ENCODE measurements around the gene NDFIP1. TPM values are rescaled to one million over a fixed set of nuclear protein-coding genes. Genes with fewer than 3 reads are reported as not detected.
A peak's percentile ranks its signal among the peaks of the same experiment; 100 is the strongest.
"Not testable (repeated sequence)": the region's sequence is repeated elsewhere in the genome, so short reads cannot be mapped to it uniquely, and the experiment has no call there.

The NDFIP1 gene
- 48.6 TPM for polyA plus RNA-seq (2013, experiment 1 of 2; ENCODE audit: insufficient read length)
- 50.1 TPM for polyA plus RNA-seq (2013, experiment 2 of 2; ENCODE audit: insufficient read length)

DNA sequence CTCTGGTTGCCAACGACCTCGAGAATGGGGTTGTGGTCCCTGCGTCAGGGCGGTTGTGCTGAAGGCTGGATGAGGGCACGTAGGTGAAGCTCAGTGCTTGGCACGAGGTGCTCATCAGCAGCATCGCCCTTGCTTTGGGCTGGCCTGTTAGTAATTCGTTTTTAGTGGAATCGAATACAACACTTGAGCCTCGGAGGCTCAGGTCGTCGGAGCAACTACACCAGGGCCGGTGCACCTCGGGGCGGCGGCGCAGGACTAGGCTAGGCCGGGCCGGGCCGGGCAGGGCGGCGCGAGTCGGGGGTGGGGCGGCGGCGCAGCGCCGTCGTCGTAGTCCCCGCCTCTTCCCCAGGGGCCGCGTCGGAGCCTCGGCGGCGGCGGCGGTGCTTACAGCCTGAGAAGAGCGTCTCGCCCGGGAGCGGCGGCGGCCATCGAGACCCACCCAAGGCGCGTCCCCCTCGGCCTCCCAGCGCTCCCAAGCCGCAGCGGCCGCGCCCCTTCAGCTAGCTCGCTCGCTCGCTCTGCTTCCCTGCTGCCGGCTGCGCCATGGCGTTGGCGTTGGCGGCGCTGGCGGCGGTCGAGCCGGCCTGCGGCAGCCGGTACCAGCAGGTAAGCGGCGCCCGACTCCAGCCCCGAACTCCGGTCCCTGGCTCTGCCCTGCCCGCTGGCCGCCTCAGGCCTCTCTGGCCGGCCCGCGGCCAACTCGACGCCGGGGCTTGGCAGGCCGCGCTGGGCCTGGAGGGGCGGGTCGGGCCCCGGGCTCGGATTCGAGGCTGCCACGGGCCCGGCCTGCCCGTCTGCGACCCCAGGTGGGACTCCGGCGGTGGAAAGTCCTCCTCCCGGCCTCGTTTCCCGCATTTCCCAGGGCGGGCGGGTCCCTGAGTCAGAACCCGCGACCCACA, at the start of gene NDFIP1:
Gene NDFIP1, plus strand, starts transcription at position 348 of the 899 bp plus-strand sequence. Its CDS starts 196 bp downstream, at position 544.
- peak; percentile 82 for DNase-seq

DNA sequence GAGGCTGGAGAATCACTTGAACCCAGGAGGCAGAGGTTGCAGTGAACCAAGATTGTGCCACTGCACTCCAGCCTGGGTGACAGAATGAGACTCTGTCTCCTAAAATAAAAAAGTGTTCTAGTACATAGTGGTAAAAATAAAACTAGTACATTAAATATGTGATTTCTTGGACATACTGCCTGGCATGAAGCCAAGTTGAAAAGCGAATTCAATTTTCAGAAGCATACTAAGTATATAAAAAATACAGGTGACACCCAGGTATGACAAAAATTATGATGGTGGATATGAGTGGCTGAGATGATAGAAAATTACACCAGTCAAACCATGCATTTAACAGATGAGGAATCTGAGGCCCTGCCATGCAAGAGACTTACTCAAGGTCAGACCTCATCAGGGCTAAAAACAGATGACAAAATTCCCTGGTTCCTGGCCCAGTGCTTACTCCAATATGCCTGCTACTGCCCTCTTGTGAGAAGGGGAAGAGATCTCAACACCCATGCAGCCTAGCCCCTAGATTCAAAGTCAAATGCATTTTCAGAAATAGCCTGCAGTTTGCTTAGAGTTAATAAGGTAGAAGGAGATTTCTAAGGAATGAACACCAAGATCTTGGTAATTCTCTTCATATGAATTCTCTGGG, 49.2 kb upstream of the NDFIP1 start:
- peak; percentile 12 for DNase-seq

GRCh38 chr5:142063376-142063775, 45.2 kb upstream of the NDFIP1 start:
- DNase-seq = no peak

DNA sequence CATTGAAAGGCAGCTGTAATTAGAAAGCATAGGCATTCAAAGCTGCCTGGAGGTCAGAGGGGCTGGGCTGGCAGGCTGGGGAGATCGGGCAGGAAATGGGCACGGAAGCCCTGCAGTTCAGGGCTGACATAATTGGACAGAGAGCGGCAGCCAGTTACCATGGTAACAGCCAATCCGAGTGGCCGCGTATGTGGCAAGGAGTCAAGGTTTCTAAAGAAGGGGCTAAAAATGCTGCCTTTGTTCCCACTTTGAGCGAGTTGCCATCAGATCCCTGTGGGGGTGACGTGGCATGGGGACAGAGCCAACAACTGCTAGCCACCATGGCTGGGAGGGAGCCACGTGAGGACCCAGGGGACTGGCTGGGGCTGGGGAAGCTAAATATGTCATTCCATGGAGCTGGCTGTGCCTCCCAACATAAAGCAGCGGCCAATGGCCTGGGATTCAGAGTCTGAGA, 44.7 kb upstream of the NDFIP1 start:
- DNase-seq = peak; percentile 95

DNA sequence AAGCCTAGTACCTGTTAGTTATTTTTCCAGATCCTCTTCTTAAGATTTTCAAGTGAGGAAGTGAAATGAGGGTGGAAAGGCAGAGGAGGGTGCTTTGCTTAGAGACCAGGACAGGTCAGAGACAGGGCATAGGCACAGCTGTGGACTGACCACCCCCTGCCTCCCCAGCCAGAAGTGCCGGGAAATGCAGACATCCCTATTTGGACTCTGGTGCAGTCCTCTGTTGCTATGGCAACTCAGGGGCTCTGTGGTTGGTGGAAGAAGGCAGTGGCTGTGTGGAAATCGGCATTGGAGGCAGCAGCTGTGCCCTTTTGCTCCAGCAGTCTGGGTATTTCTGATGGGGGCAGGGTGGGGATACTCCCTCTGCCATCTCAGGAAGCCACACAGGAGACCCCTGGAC, 43.3 kb upstream of the NDFIP1 start:
- DNase-seq = peak; percentile 47

DNA sequence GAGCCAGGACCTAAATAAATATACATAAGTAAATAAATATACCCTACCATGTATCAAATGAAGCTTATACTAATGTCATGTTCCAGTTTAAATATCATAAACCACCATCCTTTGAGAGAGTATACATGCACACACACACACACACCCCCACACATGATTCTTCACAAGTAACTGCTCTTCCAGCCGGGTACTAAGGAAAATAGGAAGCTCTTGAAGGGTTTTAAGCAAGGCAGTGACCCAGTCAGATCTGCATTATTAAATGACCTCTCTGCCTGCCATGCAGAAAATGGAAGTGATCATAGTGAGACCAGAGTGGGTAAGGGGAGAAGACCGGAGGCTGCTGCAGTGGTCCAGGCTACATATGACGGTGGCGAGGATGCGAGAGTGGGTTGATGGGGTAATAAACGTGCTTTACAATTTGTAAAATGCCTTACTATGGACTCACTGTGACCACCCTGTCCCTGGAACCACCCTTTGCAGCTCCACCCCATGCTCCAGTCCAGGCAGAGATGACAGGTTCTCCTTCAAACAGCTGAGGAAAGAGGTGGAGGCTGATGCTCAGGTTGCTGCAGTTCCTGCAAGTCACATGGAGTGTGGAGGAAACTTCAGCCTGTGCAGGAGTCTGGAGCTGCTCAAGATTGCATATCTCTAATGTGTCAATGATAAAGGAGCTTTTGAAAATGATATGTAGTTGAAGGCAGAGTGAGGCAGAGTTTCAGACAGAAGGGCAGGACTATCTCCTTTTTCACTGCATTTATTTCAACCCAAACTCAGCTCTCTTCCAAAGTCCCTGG, 38.8 kb upstream of the NDFIP1 start:
- no peak for DNase-seq

DNA sequence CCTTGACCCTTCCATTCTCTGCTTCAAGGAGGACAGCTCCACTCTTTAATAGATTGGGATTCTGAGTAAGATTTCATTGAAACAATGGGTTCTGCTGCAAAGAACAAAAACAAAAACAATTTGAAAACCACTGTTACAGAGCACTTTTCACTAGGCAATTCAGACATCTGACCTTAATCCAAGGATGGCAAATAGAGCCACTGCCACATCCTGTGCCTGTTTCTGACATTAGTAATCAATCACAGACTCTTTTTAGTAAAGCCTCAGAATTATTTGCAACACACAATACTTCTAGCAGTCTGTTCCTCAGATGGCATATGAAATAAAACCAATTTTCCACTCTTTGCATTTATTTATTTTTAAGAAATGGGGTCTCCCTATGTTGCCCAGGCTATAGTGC, 37.8 kb upstream of the NDFIP1 start:
- DNase-seq = no peak

DNA sequence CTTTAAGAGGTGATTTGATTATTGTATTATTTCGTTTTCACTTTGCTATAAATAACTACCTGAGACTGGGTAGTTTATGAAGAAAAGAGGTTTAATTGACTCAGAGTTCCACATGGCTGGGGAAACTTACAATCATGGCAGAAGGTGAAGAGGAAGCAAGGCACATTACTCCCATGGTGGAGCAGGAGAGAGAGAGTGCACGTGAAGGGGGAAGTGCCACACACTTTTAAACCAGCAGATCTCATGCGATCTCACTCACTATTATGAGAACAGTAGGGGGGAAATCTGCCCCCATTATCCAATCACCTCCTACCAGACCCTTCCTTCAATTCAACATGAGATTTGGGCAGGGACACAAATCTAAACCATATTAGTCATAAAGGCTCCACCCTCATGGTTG, 36.1 kb upstream of the NDFIP1 start:
- no peak for DNase-seq

- DNase-seq = no peak
These were observed 35.1 kb upstream of the NDFIP1 start for GRCh38 chr5:142073362-142073988.

DNA sequence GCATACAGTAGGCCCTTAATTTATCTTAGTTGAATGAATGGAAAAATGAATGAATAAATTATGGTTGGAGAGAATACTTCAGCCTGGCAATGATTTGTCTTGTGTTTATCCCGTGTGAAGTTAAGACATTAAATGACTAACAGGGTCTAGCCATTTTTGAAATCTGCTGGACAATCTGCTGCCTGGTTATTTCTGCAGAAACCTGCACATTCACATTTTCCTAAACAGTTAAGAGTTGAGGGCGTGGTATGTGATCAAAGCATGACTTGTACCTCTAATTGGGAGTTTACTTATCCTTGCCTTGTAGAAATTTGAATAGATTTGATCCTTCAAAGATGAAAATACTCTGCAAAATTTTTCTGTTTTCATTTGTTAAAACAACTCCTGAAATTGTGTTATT, 34.6 kb upstream of the NDFIP1 start:
- no peak for DNase-seq

DNA sequence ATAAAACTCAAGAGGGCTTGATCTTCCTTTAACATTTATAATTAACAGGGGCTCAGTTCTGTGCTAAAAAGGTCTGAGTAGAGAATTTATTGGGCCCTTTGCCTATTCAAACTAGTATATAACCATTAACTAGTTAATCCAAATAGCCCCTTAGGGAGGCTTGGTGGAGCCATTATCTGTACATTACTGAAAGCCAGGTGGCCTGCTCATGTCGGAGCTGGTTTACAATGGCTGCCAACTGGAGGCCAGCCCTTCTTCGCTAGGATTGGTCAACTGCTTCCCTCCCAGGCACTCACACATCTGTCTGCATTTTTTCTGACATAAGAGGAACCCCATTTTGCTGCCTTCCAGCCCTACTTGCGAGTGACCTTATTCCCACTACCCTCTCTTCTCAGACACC, 30.4 kb upstream of the NDFIP1 start:
- no peak for DNase-seq

GRCh38 chr5:142078706-142079105, 29.9 kb upstream of the NDFIP1 start:
- no peak for DNase-seq

GRCh38 chr5:142079306-142079721, 29.3 kb upstream of the NDFIP1 start:
- no peak for DNase-seq

- DNase-seq = no peak
These were observed 28.3 kb upstream of the NDFIP1 start for GRCh38 chr5:142080248-142080647.

DNA sequence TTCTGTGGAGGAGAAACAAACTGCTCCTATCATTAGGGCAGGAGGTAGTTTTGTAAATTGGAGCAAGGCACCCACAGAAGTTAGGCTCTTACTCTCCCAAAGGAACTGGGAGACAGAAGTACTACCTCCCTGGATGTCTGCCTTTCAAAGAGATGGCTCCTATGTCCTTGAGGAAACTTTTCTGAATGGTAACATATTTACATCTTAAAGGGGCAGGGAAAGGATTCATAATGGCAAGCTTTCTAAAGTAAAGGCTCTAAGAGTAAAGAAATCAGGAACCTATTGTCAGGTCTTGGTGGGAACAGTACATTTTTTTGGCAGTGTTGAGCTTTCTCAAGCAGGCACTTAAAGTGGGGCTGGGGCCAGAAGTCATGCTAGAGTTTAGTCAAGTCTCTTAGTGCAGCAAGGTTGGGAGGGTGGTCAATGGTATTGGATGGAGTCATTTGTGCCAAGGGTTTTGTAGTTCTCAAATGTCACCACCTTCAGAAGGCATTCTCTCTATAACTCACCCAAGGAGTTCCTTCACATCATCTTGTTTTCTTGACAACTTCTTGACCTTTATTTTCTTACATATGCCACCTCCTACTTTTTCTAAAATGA, 26.3 kb upstream of the NDFIP1 start:
- DNase-seq = no peak

GRCh38 chr5:142086229-142086628, 22.4 kb upstream of the NDFIP1 start:
- DNase-seq = no peak

- no peak for DNase-seq
These were observed 21.9 kb upstream of the NDFIP1 start for GRCh38 chr5:142086679-142087078.

- no peak for DNase-seq
These were observed 20.5 kb upstream of the NDFIP1 start for GRCh38 chr5:142087920-142088679.

GRCh38 chr5:142088855-142089479, 19.6 kb upstream of the NDFIP1 start:
- DNase-seq = not testable (repeated sequence)

GRCh38 chr5:142091012-142091411, 17.6 kb upstream of the NDFIP1 start:
- no peak for DNase-seq

- no peak for DNase-seq
These were observed 16.7 kb upstream of the NDFIP1 start for GRCh38 chr5:142091922-142092321.
